Fibroblast of skin of back (primary cell): ENCODE data around the gene MLIP.
"Not testable (repeated sequence)": the region's sequence is repeated elsewhere in the genome, so short reads cannot be mapped to it uniquely, and the experiment has no call there.

ENCODE experiments used
- DNase-seq: peaks from one replicate; pipeline ENCODE4 v3.0.0-alpha.2; 2013

MLIP gene

DNA sequence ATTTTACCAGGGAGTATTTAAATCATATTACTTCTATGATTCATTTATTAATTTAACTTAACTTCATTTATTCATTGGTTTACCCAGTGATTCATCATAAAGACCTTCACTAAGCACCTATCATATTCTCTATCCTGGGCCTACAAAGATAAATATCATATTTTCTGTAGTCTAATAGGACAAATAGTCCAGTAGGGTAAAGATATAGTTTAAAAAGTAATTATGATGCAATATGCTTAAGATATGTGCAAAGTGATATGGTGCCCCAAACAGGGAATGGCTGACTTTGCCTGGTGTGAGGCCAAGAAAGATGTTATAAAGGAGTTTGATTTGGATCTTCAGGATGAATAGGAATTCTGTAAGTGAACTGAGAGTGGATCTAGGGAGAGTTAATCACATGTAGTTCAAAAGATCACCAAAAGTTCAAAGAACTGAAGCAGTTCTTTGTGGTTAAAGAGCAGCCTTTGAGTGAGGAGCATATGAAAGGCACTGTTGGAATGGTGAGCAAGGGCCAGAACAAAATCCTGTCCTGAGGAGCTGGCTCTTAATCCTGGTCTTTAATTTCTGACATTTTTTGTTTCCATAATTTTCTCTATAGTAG is 45.5 kb downstream of the MLIP start:
- DNase-seq = no peak

GRCh38 chr6:54157405-54157804 is 46.2 kb downstream of the MLIP start:
- no peak for DNase-seq

GRCh38 chr6:54173089-54173488 is 61.8 kb downstream of the MLIP start:
- DNase-seq = peak; percentile 49

GRCh38 chr6:54179152-54179551 is 67.9 kb downstream of the MLIP start:
- no peak for DNase-seq

DNA sequence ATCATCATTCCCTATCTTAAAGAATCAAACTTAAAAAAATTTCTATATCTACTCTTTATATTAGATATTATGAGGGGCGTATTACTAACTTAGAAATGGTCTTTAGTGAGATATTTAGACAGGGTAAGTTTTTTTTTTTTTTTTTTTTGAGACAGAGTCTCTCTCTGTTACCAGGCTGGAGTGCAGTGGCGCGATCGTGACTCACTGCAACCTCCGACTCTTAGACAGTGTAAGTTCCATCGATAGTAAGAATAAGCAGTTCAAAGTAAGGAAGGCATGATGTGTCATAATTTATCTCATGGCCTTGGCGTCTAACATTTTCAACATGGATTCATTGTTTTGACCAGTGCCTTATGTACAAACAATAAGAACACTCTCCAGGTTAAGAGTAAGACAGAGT is 72.4 kb downstream of the MLIP start:
- DNase-seq = no peak

DNA sequence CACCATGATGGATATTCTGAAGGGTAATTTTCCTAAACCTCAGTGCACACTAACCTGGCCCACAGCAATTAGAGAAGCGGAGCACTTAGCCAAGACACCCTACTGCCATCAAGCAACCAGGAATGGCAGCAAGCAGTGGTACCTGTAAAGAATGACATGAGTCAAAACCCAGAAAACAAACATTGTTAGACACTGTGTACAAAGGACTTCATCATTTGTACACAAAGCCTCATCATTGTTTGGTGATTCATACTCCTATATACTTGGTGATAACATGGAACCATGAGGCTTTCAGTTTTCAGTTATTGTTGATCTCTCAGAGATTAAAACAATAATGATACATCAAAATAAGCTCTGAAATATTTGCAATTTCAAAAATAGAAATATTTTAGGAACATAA is 74.6 kb downstream of the MLIP start:
- no peak for DNase-seq

- no peak for DNase-seq
Measured at GRCh38 chr6:54188846-54189245, 77.6 kb downstream of the MLIP start.

GRCh38 chr6:54191461-54191860 is 80.2 kb downstream of the MLIP start:
- peak; percentile 21 for DNase-seq

- DNase-seq = no peak
Measured at GRCh38 chr6:54192993-54193392, 81.8 kb downstream of the MLIP start.

DNA sequence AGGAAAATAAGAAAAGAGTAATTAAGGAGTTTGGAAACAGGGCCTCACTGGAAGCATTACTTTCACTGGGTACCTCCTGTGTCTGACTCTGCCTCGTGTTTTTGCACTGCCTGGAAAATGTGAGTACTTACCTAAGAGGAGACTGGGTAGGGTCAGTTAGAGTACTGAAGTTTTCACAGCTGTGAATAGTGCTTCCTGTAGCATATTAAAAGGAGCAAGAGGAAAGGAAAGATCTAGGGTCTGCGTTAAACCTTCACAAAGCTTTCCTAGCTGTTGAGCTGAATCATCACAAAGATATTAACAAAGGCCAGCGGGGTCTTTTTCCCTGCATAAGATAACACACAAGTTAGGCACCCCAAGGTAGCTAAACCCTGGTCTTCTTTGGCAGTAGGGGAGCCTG is 82.3 kb downstream of the MLIP start:
- no peak for DNase-seq

DNA sequence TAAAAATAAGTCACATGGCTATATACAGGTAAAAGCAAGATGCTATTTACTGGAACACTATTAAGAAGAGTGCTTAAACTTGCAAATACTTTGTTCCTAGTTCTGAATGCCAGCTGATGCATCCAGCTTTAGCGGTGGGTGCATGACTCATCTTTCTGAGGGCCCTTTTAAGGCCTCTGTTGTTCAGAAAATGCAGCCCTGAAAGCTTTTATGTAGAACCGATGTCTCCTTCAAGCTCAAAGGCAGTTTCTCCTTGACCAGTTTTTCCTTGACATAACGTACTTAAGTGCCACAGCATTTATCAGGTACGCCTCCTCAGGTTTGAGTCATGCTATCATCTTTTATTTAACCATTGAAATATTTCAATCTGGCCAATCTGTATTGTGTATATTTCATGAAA is 82.8 kb downstream of the MLIP start:
- DNase-seq = peak; percentile 33

GRCh38 chr6:54195637-54196036 is 84.4 kb downstream of the MLIP start:
- no peak for DNase-seq

DNA sequence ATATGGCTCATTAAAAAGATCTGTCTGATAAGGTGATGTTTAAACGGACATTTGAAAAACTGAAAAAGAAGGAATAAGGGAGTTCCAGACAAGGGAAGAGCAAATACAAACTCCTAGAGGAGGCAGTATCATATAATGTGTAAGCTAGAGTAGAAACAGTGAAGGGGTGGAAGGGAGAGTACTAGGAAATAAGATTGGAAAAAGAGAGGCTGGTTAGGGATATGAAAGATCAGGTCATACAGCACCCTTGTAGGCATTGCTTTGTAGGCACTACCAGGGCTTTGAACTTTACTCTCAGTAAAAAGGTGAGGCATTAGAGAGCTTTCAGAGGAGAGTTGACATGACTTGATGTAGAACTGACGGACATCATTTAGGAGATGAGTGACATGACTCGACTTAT is 85.7 kb downstream of the MLIP start:
- DNase-seq = no peak

- DNase-seq = no peak
Measured at GRCh38 chr6:54198134-54198533, 86.9 kb downstream of the MLIP start.

DNA sequence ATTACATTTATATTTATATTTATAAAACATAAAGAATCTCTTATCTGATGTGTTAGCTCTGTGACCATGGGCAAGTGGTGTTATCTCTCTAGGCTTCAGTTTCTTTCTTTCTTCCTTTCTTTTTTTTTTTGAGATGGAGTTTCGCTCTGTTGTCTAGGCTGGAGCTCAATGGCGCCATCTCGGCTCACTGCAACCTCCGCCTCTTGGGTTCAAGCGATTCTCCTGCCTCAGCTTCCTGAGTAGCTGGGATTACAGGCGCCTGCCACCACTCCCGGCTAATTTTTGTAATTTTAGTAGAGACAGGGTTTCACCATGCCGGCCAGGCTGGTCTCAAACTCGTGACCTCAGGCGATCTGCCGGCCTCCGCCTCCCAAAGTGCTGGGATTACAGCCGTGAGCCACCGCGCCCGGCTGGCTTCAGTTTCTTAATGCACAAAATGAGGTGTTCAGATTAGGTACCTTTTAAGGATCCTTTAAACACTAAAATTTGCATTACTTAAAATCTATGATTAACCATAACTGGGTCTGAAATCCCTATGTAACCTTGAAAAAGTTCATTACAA is 92.3 kb downstream of the MLIP start:
- DNase-seq = not testable (repeated sequence)

- DNase-seq = no peak
Measured at GRCh38 chr6:54204921-54205591, 93.8 kb downstream of the MLIP start.

GRCh38 chr6:54206510-54206909 is 95.3 kb downstream of the MLIP start:
- no peak for DNase-seq

- DNase-seq = not testable (repeated sequence)
Measured at GRCh38 chr6:54209983-54210382, 98.7 kb downstream of the MLIP start.

GRCh38 chr6:54214286-54214685 is 103.0 kb downstream of the MLIP start:
- DNase-seq = no peak

DNA sequence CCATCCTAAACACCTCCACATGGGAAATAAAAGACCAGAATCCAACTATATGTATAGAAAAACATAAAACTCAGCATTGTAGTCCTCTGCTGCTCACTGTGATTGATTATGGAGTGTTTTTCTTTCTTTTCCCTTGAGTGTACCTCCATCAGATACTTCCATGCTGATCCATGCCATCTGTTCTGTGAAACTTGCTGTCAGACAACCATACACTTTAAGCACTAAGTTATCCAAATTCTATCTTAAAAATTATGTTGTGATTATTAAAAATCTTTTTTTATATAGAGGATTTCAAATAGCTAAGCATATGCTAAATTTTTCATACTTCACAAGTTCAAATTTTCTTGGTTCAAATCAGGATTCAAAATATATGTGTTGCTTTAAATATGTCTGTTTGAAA is 105.1 kb downstream of the MLIP start:
- no peak for DNase-seq

GRCh38 chr6:54217018-54217417 is 105.8 kb downstream of the MLIP start:
- no peak for DNase-seq

DNA sequence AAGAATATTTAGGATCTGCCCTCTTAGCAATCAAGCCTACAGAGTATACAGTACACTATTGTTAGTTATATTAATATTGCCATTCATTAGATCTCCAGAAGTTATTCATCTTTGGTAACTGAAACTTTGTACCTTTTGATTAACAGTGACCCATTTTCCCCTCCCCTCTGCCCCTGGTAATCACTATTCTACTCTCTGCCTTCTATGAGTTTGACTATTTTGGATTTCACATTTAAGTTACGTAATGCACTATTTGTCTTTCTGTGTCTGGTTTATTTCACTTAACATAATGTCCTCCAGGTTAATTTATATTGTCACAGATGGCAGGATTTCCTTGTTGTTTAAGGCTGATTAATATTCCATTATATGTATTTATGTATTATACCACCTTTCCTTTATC is 111.0 kb downstream of the MLIP start:
- no peak for DNase-seq

GRCh38 chr6:54232703-54233102 is 121.5 kb downstream of the MLIP start:
- DNase-seq = no peak

DNA sequence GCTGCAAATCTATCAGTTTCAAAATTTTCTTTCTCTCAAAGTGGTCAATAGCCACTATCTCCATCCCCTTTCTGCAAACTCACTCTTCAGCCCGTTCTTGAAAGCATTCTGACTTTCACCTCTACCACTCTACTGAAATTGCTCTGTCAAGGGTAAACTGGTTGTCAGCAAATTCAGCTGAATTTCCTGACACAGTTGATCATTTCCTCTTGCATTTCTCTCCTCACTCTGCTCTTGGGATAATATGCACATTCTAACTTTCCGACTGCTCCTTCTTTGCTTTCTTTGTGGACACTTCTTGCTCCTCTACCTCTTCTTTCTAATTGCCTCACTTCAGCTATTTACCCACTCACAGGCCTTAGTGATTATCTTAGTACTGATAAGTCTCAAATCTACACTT is 123.3 kb downstream of the MLIP start:
- no peak for DNase-seq

DNA sequence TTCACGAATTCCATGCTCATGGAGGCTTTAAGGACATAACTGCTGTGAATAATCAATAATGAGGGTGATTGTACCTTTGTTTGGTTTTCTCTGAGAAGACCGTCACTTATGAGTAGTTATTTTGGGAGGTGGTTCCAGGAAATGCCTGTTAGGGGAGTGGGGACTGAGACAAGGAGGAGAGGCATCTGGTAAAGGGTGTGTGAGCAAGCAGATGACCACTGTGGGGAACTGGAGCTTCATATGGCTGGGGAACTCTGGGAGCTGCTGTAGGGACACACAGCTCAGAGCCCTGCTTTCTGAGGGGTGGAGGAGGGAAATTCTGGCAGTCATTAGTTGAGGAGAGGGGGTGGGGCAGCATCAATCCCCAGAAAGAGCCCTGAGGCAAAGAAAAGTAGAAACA is 125.7 kb downstream of the MLIP start:
- DNase-seq = no peak
